HG02610 (cell line): ENCODE results near the gene PDCD1LG2.
A peak's percentile ranks its signal among the peaks of the same experiment; 100 is the strongest.
"Not testable (repeated sequence)": the region's sequence is repeated elsewhere in the genome, so short reads cannot be mapped to it uniquely, and the experiment has no call there.

Experiments
- ATAC-seq: cut with Tn5 transposase; IDR thresholded peaks from one replicate; pipeline ENCODE4 v1.9.1; 2021; ENCODE audit warnings: mild to moderate bottlenecking, moderate library complexity; ENCODE audit not compliant: unreplicated experiment

PDCD1LG2 gene

DNA sequence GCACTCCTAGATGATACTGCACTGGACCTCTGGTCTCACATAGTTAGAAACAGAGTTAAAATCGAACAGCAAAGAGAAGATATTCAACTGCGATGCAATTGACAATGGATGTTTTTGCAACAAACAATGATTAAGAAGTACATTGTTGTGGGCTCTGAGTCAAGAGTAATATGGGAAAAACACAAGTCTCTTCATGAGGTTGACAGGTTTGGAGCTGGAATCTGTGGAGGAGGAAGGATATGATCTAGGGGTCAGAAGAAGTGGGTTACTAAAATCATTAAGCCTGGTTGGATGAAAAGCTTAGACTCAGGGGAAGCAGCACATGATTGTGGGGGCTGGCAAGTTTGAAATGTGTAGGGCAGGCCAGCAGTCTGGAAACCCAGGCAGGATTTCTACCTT, 53.1 kb downstream of the PDCD1LG2 start:
- ATAC-seq: no peak

DNA sequence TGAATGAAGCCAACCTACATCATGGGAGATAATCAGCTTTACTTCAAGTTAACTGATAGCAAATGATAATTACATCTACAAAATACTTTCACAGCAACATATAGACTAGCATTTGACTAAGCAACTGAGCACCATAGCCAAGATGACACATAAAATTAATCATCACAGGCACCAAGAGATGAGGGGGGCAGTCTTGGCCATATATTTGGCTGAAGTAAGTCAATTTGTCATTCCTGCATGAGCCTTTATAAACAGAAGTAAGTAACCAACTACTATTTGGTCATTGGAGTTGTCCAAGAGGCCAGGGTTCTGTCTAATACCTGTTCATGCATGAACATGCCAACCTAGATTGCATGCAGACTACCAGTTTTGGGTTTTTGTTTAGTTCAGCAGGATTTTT, 53.6 kb downstream of the PDCD1LG2 start:
- no peak for ATAC-seq

DNA sequence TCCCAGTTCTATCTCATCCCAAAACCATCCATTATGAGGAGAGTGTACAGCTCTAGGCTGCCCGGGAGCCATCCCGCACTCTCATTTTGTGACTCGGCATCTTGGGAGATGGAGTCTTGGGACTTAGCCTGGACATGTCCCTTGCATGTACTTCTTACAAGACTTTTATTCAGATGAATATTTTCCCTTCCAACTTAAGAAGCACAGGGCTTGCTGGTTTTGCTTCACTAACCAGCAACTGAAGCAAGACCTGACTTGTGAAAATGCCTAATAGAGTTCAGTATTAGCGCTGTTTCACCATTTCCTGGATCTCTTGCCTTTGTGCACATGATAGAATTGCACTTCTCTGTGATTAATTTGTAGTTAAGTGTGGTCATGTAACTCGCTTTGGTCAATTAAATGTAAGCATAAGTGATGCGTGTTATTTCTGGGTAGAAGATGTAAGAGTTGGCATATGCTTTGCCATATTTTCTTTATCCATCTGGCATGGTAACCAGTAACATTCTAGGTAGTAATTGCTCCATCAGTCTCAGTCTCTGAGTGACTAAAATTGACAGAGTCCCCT, 55.8 kb downstream of the PDCD1LG2 start:
- ATAC-seq: peak; percentile 77

DNA sequence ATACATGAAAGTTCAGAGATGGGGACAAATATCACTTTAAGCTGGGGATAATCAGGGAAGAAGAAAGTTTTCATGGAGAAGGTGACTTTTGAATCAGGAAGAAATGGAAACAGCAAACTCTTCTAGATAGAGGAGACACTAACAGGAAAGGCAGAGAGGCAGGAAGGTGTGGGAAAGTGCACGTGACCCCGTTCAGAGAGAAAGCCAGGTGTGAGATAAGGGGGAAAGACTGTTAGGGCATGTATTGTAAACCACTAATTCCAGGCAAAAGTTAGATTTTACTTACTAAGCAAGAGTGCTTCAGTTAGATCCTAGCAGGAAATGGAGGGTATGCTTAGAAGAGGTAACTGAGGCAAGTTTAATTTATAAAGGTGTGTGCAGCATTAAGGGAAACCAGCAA, 58.5 kb downstream of the PDCD1LG2 start:
- ATAC-seq: no peak

DNA sequence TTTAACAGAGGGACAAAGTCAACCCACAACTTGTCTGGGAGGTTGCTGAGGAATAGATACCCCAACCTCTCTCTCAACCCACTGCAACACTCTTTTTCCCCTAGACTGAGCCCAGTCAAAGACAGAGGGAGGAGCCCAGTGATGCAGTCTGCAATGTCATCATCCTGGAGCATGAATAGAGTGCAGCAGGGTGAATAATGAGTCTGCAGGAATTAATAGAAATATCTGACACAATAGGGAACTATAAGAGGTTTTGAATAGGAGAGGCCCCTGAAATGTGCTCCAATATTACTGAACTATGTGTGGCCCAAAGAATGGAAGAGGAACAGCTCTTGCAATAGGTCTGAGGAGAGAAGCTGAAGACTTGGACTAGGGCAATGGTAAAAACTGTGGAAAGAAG, 59.1 kb downstream of the PDCD1LG2 start:
- ATAC-seq: peak; percentile 32

DNA sequence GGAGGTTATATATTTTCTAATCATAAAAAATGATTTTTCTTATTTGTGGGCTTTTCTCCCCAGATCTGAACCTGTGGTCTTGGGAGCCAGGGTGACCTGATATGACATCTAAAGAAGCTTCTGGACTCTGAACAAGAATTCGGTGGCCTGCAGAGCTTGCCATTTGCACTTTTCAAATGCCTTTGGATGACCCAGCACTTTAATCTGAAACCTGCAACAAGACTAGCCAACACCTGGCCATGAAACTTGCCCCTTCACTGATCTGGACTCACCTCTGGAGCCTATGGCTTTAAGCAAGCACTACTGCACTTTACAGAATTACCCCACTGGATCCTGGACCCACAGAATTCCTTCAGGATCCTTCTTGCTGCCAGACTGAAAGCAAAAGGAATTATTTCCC, 59.6 kb downstream of the PDCD1LG2 start:
- ATAC-seq: no peak

DNA sequence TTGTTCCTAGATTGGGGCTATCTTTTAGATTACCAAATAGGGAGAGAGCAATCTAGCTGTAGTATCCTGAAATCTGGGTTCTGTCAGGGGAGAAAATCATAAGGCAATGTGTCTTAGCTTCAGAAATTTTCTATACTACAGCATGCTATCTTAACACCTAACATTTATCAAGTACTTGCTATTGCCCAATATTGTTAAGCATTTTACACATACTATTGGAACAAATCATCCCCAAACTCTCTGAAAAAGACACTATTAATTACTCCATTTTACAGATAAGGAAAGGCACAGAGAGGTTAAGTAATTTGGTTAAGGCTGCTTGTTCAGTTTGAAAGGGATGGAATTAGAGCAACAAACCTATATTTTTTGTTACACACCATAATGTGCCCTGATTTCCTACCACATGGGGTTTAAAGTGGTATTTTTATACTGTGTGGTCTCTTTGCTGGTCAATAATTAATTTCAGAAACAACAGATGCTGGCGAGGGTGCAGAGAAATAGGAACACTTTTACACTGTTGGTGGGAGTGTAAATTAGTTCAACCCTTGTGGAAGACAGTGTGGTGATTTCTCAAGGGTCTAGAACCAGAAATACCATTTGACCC, 61.4 kb downstream of the PDCD1LG2 start:
- no peak for ATAC-seq

DNA sequence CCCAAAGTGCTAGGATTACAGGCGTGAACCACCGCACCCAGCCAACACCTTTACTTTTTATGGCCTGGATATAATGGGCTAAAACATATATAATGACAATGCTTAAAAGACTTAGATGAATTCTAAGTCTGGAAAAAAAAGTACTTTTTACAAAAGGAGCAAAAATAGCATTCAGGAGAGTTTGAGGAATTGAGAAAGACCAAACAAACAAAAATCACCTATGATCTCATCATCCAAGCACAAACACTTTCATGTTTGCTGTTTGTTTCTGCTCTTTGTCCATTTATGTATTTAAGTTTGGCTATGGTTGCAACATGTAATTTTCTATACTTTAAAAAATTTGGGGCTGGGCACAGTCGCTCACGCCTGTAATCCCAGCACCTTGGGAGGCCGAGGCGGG, 63.8 kb downstream of the PDCD1LG2 start:
- no peak for ATAC-seq

DNA sequence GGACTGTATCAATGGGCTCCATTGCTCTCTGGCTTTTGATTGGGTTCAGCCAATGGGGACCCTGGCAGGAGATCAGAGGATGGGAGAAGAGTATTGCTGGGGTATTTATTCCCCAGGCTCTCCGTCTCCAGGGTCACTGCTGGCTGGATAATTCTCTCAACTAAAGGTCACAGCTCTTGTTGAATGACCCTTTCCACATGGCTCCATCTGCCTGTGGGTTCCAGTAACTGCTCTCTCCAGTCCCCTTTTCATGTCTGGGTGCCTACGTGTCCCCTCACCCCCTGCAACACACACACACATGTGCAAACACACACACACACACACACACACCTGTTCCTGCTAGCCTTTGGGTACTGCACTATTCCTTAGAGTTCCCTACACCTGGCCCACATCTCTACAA, 64.7 kb downstream of the PDCD1LG2 start:
- no peak for ATAC-seq

DNA sequence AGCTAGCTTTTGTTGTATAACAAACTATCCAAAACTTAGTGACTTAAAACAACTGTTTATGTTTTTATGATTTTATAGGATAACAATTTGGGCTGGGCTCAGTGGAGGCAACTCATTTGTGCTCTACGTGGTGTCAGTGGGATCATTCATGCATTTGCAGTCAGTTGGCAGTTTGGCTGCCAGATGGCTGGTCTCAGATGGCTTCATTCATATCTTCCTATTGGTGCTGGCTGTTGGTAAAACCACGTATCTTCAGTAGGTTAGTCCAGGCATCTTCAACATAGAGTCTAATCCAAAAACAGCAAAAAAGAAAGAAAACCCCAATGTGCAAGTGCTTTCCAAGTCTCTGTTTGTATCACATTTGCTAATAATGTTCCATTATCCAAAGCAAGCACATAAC, 66.9 kb downstream of the PDCD1LG2 start:
- no peak for ATAC-seq

DNA sequence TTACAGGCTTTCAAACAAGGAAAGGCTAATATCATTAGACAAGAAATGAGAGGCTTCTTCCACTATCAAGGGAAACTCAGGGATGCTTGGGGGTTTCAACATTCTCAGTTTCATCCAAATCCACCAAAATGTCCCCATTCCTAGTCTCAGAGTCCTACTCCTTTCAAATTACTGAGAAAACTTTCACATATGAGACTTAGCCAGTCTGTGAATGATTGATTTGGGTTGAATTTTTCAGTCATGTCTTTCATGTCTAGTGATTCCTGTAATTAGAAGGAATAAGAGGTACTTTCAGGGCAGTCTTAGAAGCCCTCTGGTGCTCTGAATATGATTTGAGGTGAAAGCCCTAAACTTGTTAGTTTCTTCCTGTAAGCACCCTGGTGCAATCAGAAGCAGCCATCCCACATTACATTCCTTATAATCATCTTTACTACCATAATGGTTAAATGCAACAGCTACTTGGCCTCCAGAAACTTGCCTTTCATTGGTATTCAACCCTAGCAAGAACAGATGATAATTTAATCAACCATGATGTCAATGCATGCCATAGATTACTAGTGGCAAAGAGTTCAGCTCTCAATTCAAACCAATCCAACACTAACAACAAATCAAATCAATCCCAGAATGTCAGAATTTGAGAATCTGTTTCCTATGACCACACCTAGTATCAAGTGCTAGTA, 67.8 kb downstream of the PDCD1LG2 start:
- ATAC-seq: peak; percentile 34

DNA sequence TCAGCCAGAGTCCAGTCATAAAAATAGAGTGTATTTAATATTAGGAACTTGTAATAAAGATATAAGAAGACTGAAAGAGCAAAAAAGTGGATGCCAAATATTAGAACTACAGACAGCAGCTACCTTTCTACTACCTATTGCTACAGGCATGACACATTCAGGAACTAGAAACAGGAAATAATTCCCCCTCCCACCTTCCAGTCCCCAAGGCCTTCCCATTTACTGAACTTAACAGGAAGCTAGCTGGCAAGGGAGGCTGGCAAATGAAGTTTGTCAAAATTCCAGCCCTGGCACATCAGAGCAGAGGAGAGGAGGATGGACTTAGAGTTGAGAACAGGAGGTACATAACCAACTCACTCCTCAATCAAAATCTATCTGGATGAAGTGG, 68.4 kb downstream of the PDCD1LG2 start:
- no peak for ATAC-seq

DNA sequence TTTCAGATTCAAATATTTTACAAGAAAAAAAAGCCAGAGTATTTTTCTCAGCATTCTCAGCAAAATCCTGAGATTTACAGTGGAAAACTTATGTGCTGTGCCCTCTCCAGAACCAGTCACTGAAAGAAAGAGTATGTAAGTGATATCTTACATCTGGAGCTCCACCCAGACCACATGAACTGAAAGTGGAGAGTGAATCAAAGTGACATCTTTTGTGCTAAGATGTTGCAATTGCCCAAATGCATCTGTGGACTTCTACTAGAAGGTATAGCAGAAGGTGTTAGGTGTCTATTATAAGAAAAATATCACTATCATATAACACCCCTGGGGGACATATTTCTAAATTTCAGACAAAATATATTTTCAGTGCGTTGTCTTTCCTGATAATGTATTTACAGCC, 69.5 kb downstream of the PDCD1LG2 start:
- no peak for ATAC-seq

DNA sequence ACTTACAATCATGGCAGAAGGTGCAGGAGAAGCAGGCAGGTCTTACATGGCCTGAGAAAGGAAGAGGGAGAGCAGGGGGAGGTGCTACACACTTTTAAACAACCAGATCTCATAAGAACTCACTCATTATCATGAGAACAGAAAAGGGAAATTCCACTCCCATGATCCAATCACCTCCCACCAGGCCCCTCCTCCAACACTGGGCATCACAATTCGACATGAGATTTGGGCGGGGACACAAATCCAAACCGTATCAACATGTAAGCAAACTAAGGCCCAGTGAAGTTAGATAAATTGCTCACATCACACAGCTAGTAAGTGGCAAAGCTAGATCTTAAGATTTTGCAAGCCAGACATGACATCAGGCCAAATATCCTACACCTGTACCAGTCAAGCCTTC, 70.3 kb downstream of the PDCD1LG2 start:
- no peak for ATAC-seq

DNA sequence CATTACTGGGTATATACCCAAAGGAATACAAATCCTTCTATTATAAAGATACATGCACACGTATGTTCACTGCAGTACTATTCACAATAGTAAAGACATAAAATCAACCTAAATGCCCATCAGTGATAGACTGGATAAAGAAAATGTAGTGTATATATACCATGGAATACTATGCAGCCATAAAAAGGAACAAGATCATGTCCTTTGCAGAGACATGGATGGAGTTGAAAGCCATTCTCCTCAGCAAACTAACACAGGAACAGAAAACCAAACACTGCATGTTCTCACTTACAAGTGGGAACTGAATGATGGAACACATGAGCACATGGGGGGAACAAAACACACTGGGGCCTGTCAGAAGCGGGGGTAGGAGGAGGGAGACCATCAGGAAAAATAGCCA, 71.4 kb downstream of the PDCD1LG2 start:
- not testable (repeated sequence) for ATAC-seq

DNA sequence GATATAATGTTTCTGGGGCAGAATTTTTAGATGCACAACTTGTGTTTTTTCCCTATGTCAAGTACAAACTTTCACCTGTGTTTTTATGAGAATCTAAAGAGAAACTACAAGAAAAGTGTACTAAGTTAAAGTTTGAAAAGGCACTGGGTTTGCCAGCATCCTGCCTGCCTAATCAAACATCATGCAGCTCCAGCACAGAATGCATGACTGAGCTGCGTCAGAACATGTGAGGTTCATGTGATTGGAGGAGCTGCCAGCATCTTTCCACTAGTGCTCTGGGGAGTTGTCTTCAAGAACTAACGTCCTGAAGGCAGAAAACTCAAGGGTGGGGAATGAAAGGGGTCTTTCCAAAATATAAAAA, 72.5 kb downstream of the PDCD1LG2 start:
- peak; percentile 42 for ATAC-seq

DNA sequence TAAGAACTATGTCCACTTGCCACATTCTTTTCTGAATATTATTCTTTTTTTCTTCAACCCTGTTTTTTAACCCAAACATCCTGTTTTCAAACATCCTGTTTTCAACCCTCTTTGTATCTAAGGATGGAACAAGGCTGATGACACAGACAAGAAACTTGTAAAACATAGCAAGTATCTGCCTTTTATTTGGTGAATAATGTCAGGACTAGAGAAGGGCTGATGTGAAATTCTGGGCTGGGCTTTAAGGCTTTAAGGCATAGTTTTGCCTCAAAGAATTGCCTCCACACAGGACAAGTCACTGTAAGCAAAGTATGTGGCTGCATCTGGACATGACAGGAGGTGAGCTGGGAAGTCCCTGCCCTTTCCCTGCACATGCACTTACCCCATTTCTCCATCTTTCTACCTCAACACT, 76.1 kb downstream of the PDCD1LG2 start:
- ATAC-seq: peak; percentile 45

DNA sequence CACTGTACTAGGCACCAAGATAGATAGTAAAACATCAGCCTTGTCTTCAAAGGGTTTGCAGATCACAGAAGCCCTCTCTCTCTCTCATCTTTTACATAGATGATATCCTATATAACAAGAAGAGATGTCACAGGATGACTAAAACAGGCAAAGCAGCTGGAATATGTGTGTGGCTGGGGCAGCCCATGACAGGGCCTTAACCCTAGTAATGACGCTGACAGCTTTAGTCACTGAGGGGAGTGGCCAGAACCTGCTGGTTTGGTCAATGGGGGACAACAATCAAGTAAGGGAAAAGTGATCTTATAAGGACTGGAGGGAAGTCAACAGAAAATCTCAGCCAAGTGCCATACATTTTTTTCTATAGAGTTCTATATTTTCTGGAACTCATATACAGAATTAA, 76.7 kb downstream of the PDCD1LG2 start:
- ATAC-seq: peak; percentile 23

DNA sequence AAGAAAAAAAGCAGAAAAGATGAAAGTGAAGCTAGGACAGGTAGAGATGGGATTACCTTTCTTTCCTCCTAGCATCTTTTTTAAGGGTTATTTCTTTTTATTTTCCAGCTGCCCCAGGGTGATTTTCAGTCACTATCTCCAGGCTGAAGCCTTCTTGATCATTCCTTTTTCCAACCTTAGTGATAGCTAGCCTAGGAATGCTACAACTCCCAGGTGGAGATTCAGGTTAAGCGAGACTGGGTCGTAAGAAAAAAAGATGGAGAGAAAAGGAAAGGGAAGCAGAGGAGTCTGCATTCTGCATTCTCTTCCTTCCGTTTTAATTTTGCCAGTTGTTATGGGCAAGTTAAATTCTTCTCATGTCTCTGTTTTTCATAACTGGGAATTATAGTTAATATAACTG, 81.9 kb downstream of the PDCD1LG2 start:
- ATAC-seq: no peak

DNA sequence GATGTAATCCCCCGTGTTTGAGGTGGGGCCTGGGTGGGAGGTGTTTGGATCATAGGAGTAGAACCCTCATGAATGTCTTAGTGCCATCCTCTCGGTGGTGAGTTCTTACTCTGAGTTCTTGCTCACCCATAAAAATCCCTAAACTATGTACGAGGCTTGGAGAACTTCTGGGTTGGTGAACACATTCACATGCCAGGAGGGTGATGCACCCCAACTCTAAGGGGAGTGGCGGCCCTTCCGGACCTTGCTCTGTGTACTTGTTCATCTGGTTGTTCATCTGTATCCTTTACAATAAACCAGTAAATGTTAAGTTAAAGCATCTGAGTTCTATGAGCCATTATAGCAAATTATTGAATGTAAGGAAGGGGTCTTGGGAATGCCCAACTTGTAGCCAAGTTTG, 82.6 kb downstream of the PDCD1LG2 start:
- no peak for ATAC-seq

DNA sequence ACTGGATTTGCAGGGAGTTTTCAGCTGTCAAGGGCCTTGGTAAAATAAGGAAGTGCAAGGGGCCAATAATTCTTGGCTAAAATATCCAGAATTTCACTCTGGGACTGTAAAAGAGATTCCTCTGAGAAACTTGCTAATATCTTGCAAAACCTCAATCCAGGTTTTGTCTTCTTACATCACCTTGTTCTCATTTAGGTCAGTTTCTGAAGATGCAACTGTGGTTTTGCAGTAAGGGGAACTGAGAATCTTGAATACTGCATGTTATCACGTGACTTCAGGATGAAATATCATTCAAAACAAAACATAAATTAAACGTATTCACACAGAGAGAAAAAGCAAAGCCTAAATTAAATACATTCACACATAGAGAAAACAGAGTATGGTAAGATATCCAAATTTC, 83.6 kb downstream of the PDCD1LG2 start:
- peak; percentile 43 for ATAC-seq

DNA sequence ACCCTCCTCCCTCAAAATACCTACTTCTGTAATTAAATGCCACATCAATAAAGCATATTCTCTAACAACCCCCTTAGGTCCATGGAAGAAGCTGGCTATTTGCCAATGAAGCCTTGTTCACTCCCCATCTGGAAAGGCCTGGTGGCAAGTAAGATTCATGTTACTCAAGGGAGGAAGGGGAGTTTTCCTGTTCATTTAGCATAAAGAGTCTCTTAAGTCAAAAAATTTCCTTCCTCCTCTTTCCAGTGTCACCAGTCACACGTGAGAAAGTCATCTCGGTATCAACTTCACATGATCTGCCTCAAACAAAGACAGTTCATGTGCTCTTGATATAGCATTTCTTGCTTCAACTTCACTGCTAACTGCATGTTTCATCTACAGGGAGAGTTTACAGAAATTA, 85.8 kb downstream of the PDCD1LG2 start:
- no peak for ATAC-seq
